KMS-11 (cell line): ENCODE measurements around the gene PPARA.
"Not testable (repeated sequence)": the region's sequence is repeated elsewhere in the genome, so short reads cannot be mapped to it uniquely, and the experiment has no call there.

Experiments
- H2AFZ ChIP-seq: fragments of 200-600 bp; sonication (generic); 2 replicates; pipeline ENCODE4 v1.6.1; 2016; ENCODE audit warnings: antibody characterized with exemption, mixed run types, low read depth
- H3K27ac ChIP-seq: fragments of 200-600 bp; sonication (generic); 2 replicates; pipeline ENCODE4 v1.6.1; 2016; ENCODE audit warnings: mild to moderate bottlenecking, mixed run types
- H3K27me3 ChIP-seq: fragments of 200-600 bp; sonication (generic); 2 replicates; pipeline ENCODE4 v1.6.1; 2017; ENCODE audit warnings: mild to moderate bottlenecking, low read depth, mixed run types, moderate library complexity; ENCODE audit not compliant: insufficient read depth
- H3K36me3 ChIP-seq: fragments of 200-600 bp; sonication (generic); 2 replicates; pipeline ENCODE4 v1.6.1; 2017; ENCODE audit warnings: mild to moderate bottlenecking, mixed run types; ENCODE audit not compliant: insufficient read depth
- H3K4me1 ChIP-seq: fragments of 200-600 bp; sonication (generic); 2 replicates; pipeline ENCODE4 v1.6.1; 2016; ENCODE audit warnings: mild to moderate bottlenecking, low read depth, mixed run types; ENCODE audit not compliant: poor library complexity, severe bottlenecking
- H3K4me2 ChIP-seq: fragments of 200-600 bp; sonication (generic); 2 replicates; pipeline ENCODE4 v1.7.0; 2016; ENCODE audit warnings: mild to moderate bottlenecking, mixed run types
- H3K4me3 ChIP-seq: fragments of 200-600 bp; sonication (generic); IDR thresholded peaks from 2 replicates; pipeline ENCODE4 v1.6.1; 2017; ENCODE audit warnings: low read depth, low read length, mixed read lengths; ENCODE audit not compliant: insufficient read depth
- H3K79me2 ChIP-seq: fragments of 200-600 bp; sonication (generic); 2 replicates; pipeline ENCODE4 v1.6.1; 2016; ENCODE audit warnings: low read depth, mixed run types; ENCODE audit not compliant: insufficient read depth
- H3K9ac ChIP-seq: fragments of 200-600 bp; sonication (generic); 2 replicates; pipeline ENCODE4 v1.6.1; 2016; ENCODE audit warnings: mild to moderate bottlenecking, mixed run types
- H4K20me1 ChIP-seq: fragments of 200-600 bp; sonication (generic); 2 replicates; pipeline ENCODE4 v1.6.1; 2016; ENCODE audit warnings: mild to moderate bottlenecking, mixed run types; ENCODE audit not compliant: insufficient read depth
- TF ChIP-seq, protein P1 (sequence below): fragments of 200-600 bp; sonication (generic); conservative IDR thresholded peaks from 2 replicates; pipeline ENCODE4 v1.6.1; 2017; ENCODE audit warnings: low read depth, mild to moderate bottlenecking, antibody characterized with exemption, low read length, moderate library complexity, mixed read lengths

PPARA gene

DNA sequence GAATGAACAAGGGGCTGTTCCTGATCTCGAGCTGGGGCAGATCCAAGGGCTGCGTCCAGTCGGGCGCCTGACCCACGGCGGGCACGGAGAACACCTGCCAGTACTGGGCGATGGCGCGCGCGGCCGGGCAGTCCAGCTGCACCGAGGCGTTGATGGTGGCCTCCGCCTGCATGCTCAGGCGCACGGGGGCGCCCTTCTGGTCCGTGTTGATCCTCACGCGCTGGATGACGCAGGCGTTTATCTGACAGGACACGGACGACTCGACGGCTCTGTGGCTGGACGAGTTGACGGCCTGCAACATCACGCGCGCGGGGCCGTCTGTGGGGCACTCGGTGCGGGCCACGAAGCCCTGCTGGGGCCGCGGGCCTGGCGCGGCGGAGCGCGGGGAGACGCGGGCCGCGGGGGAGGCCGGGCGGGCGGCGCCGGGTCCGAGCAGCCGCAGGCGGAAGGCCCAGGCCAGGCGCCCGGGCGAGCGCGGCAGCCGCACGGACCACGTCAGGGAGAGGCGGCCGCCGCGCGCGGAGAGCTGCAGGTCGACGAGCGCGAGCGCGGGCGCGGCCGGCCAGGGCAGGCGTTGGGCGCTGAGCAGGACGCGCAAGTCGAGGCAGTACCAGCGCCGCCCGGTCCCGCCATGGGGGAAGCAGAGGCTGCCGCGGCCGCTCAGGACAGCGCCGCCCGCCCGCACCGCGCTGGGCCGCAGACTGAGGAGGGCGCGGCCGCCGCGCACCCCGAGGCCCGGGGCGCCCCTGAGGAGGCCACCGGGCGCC lies 112.3 kb downstream of the PPARA start:
- Histone ChIP-seq H3K4me1 (no peaks in the 10 kb centered on the region), H2AFZ (no peak overlapping the region), H3K27ac (no peak overlapping the region), H3K27me3 (no peaks in the 10 kb centered on the region), H3K36me3 (no peaks in the 10 kb centered on the region), H3K9ac (no peak overlapping the region), H3K79me2 (no peaks in the 10 kb centered on the region), H3K4me3 (no peak overlapping the region), H4K20me1 (no peaks in the 10 kb centered on the region), H3K4me2 (no peak overlapping the region)
- TF ChIP-seq, protein P1, sequence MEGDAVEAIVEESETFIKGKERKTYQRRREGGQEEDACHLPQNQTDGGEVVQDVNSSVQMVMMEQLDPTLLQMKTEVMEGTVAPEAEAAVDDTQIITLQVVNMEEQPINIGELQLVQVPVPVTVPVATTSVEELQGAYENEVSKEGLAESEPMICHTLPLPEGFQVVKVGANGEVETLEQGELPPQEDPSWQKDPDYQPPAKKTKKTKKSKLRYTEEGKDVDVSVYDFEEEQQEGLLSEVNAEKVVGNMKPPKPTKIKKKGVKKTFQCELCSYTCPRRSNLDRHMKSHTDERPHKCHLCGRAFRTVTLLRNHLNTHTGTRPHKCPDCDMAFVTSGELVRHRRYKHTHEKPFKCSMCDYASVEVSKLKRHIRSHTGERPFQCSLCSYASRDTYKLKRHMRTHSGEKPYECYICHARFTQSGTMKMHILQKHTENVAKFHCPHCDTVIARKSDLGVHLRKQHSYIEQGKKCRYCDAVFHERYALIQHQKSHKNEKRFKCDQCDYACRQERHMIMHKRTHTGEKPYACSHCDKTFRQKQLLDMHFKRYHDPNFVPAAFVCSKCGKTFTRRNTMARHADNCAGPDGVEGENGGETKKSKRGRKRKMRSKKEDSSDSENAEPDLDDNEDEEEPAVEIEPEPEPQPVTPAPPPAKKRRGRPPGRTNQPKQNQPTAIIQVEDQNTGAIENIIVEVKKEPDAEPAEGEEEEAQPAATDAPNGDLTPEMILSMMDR = no peak

DNA sequence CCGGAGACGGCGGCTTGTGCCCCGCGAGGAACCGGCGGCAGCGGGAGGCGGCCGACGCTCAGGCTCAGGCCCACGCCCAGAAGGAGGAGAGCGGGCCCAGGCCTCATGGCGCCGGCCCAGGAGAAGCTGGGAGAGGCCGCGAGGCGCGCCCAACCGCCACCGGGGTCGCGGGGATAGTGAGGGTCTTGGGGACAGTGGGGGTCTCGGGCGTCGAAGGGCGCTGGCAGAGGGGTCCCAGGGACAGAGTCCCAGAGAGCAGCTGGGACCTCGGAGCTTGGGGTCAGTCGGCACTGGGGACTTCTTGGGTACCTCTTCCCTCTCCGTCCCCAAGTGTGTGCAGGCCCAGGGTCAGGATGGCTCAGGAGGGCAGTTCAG lies 112.9 kb downstream of the PPARA start, which contains the start of gene PKDREJ:
Gene PKDREJ (minus strand): TSS at position 128 of the 375 bp plus-strand sequence. CDS start 21 bp downstream, at position 107.
- Histone ChIP-seq H3K4me3 (no peak within 1 kb of the TSS), H3K36me3 (no peaks in the 10 kb centered on the region), H4K20me1 (no peaks in the 10 kb centered on the region), H3K27ac (no peak within 1 kb of the TSS), H3K79me2 (no peaks in the 10 kb centered on the region), H2AFZ (no peak within 1 kb of the TSS), H3K27me3 (no peaks in the 10 kb centered on the region), H3K9ac (no peak within 1 kb of the TSS), H3K4me2 (no peak within 1 kb of the TSS), H3K4me1 (no peaks in the 10 kb centered on the region)
- TF ChIP-seq, protein P1 = no peak

DNA sequence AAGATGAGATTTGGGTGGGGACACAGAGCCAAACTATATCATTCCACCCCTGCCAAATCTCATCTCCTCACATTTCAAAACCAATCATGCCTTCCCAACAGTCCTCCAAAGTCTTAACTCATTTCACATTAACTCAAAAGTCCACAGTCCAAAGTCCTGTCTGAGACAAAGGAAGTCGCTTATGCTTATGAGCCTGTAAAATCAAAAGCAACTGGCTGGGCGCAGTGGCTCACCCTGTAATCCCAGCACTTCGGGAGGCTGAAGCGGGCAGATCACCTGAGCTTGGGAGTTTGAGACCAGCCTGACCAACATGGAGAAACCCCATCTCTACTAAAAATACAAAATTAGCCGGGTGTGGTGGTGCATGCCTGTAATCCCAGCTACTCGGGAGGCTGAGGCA lies 114.2 kb downstream of the PPARA start:
- not testable (repeated sequence) for H3K27ac ChIP-seq, H3K27me3 ChIP-seq, H2AFZ ChIP-seq, H3K36me3 ChIP-seq, H4K20me1 ChIP-seq, H3K4me2 ChIP-seq, H3K9ac ChIP-seq, H3K79me2 ChIP-seq, H3K4me1 ChIP-seq, H3K4me3 ChIP-seq

DNA sequence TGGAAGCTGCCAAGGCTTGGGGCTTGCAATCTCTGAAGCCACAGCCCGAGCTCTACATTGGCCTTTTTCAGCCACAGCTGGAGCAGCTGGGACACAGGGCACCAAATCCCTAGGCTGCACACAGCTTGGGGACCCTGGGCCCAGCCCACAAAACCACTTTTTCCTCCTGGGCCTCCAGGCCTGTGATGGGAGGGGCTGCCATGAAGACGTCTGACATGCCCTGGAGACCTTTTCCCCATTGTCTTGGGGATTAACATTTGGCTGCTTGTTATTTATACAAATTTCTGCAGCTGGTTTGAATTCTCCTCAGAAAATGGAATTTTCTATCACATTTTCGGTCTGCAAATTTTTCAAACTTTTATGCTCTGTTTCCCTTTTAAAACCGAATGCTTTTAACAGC lies 115.3 kb downstream of the PPARA start:
- not testable (repeated sequence) for H3K79me2 ChIP-seq

DNA sequence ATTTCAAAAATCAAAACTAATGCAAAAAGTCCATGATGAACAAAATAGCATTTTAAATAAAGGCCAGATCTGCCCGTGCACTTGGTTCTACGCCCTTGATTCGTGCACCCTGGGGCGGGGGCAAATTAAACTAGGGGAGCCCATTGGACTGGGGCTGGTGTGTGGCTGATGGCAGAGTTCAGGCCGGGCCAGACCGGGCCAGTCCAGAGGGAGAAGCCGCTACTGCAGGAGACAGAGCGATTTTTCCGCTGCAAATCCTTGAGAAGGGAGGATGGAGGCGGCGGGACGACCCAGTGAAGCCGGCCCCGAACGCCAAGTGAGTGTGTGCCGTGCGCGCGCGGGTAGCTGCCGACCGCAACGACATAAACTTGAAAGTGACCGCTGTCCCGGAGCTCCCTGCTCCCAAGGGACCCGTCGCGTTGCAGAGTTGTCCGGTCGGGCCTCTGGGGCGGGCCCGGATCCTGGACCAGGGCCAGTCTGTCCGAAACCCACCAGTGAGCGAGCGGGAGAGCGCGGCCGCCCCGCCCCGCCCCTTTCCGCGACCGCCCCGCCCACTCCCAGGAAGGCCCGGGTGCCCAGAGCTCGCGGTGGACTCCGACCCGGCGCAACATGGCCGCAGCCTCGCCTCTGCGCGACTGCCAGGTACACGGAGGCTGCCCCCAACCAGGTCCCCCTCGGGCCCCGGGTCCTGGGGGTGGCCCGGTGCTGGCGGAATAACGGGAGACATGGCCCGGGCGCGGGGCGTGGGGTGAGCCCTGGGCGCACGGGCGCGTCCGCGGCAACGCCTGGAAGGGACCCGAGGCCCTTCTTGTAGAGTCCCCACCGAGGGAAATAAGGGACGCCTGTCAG lies 117.3 kb downstream of the PPARA start, which contains the start of gene TTC38:
Gene TTC38 (plus strand): TSS at position 578 of the 849 bp plus-strand sequence. CDS start 32 bp downstream, at position 610.
- TF ChIP-seq, protein P1 = no peak
- Histone ChIP-seq H3K4me2 (no peak within 1 kb of the TSS), H3K27ac (no peak within 1 kb of the TSS)

More for the DNA sequence above, 115.3 kb downstream of the PPARA start:
- not testable (repeated sequence) for H3K27me3 ChIP-seq, H4K20me1 ChIP-seq, H3K36me3 ChIP-seq, H3K4me1 ChIP-seq, H3K27ac ChIP-seq, H2AFZ ChIP-seq, H3K9ac ChIP-seq, H3K4me3 ChIP-seq, H3K4me2 ChIP-seq

More for the DNA sequence above, 117.3 kb downstream of the PPARA start, which contains the start of gene TTC38:
- Histone ChIP-seq H3K36me3 (no peaks in the 10 kb centered on the region), H2AFZ (no peak within 1 kb of the TSS), H4K20me1 (no peaks in the 10 kb centered on the region), H3K79me2 (no peaks in the 10 kb centered on the region), H3K4me3 (no peak within 1 kb of the TSS), H3K9ac (no peak within 1 kb of the TSS), H3K4me1 (no peaks in the 10 kb centered on the region), H3K27me3 (no peaks in the 10 kb centered on the region)
